Activated naive CD4-positive, alpha-beta T cell treated with anti-CD3 and anti-CD28 coated beads, Interleukin-2, amount 50 U/mL, for 72 hours (primary cell): ENCODE data around the gene HMGN5. TPM values are rescaled to one million over a fixed set of nuclear protein-coding genes. Genes with fewer than 3 reads are reported as not detected.

Experiments used
- ATAC-seq, 2 donors: fragments of 150-1000 bp; cut with Tn5 transposase; 2 replicates each; pipeline ENCODE4 v1.10.0; 2021; ENCODE audit warnings: mild to moderate bottlenecking in 2 of 2, moderate library complexity in 2 of 2
- DNase-seq, 2 donors: peaks; one replicate each; pipeline ENCODE4 v3.0.0; 2021 to 2022; ENCODE audit warnings: low spot score in 2 of 2
- H3K27ac Mint-ChIP-seq, 2 donors: one replicate each; pipeline ENCODE4 v1.8.0; 2022; ENCODE audit warnings: mild to moderate bottlenecking in 2 of 2, mixed read lengths in 2 of 2
- H3K36me3 Mint-ChIP-seq, 2 donors: one replicate each; pipeline ENCODE4 v1.8.0; 2022; ENCODE audit warnings: mixed read lengths in 2 of 2
- H3K9me3 Mint-ChIP-seq, 2 donors: one replicate each; pipeline ENCODE4 v1.8.0; 2022; ENCODE audit warnings: mixed read lengths in 2 of 2
- total RNA-seq, 2 donors: library from RNA; stranded (reverse); gene quantifications; one replicate each; pipeline ENCODE4 v1.2.3, GENCODE V29; 2022

The HMGN5 gene
- total RNA-seq, result 1 to 10 TPM; 5.8 to 7.5 TPM

GRCh38 chrX:81201671-81202455, at the start of gene HMGN5, which contains the start of gene SH3BGRL:
Gene HMGN5 (minus strand): TSS chrX:81201913. CDS start chrX:81121549, 80,364 bp downstream.
Gene SH3BGRL (plus strand): TSS chrX:81202102. CDS start chrX:81202201, 99 bp downstream.
- H3K27ac Mint-ChIP-seq, result peak within 1 kb of the TSS; percentile 95 to 96
- peak; percentile 96 to 97 for ATAC-seq
- no peaks in the 10 kb centered on the region for H3K9me3 Mint-ChIP-seq
- DNase-seq, result peak; percentile 43 to 57
- peaks cover 7 to 17% of the 10 kb centered on the region in 2 donors for H3K36me3 Mint-ChIP-seq

- no peak for DNase-seq
- Mint-ChIP-seq H3K36me3 (peaks cover 25% of the 10 kb centered on the region in 2 donors), H3K27ac (no peak overlapping the region), H3K9me3 (peaks cover 5 to 10% of the 10 kb centered on the region in 2 donors)
- no peak for ATAC-seq
Measured at GRCh38 chrX:81241753-81242152, 40.0 kb upstream of the HMGN5 start.

DNA sequence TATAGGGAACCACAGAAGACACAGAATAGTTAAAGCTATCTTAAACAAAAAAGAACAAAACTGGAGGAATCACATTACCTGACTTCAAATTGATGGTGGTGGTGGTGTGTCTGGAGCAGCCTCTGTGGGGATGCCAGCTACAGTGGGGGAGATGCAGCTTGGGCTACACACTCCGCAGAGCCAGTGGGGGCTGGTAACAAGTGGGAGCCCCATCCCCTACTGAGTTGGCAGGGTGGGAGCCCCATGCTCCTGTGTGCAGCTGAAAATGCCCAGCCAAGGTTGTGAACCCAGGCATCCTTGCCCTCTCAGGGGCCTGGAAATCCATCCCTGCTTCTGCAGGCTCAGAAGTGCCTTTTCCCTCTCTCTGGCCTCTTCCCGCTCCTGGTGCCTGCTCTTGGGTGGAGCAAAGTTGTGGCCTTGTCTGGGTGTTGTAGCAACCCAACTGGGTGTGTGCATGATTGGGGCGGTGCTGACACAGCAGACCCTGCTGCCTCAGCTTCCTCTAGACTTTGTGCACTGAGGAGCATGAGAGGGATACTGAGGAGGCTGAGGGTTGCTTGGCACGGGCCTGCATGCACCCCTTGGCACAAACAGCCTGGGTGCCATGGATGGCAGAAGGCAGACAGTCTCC, 39.1 kb upstream of the HMGN5 start:
- H3K9me3 Mint-ChIP-seq, result peaks cover 5 to 10% of the 10 kb centered on the region in 2 donors
- no peak overlapping the region for H3K27ac Mint-ChIP-seq
- ATAC-seq (no peak), DNase-seq (no peak)
- peaks cover 28 to 32% of the 10 kb centered on the region in 2 donors for H3K36me3 Mint-ChIP-seq

DNA sequence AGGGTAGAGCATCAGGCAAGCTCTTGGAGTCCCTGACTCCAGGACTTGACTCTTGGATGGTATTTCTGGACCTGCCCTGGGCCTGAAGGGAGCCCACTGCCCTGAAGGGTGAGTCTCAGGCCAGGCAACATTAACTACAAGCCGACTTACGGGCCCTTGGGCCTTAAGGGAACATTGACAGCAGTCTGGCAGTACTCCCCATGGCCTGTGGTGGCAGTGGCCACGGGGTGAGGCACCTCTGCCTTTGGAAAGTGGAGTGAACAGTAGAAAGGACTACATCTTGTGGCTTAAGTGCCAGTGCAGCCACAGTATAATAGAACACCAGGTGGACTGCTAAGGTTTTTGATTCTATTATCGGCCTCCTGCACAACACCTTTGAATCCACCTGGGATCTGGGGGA, 36.5 kb upstream of the HMGN5 start:
- ATAC-seq (no peak), DNase-seq (no peak)
- no peak overlapping the region for H3K27ac Mint-ChIP-seq
- H3K9me3 Mint-ChIP-seq, result peaks cover 5 to 10% of the 10 kb centered on the region in 2 donors
- H3K36me3 Mint-ChIP-seq, result peaks cover 34 to 35% of the 10 kb centered on the region in 2 donors

GRCh38 chrX:81237516-81237915, 35.8 kb upstream of the HMGN5 start:
- Mint-ChIP-seq H3K27ac (no peak overlapping the region), H3K9me3 (peaks cover 5 to 10% of the 10 kb centered on the region in 2 donors), H3K36me3 (peaks cover 30 to 35% of the 10 kb centered on the region in 2 donors)
- DNase-seq (no peak), ATAC-seq (no peak)

- ATAC-seq (no peak), DNase-seq (no peak)
- Mint-ChIP-seq H3K9me3 (no peaks in the 10 kb centered on the region), H3K27ac (no peak overlapping the region), H3K36me3 (peaks cover 14 to 15% of the 10 kb centered on the region in 2 donors)
Measured at GRCh38 chrX:81232218-81232617, 30.5 kb upstream of the HMGN5 start.

GRCh38 chrX:81231476-81231875, 29.8 kb upstream of the HMGN5 start:
- DNase-seq, result no peak
- ATAC-seq, result no peak
- H3K27ac Mint-ChIP-seq, result no peak overlapping the region
- no peaks in the 10 kb centered on the region for H3K9me3 Mint-ChIP-seq
- H3K36me3 Mint-ChIP-seq, result peaks cover 6 to 15% of the 10 kb centered on the region in 2 donors

- H3K27ac Mint-ChIP-seq, result no peak overlapping the region
- peaks cover 0 to 10% of the 10 kb centered on the region in 2 donors for H3K36me3 Mint-ChIP-seq
- no peaks in the 10 kb centered on the region for H3K9me3 Mint-ChIP-seq
- DNase-seq (no peak), ATAC-seq (no peak)
Measured at GRCh38 chrX:81229901-81230300, 28.2 kb upstream of the HMGN5 start.

DNA sequence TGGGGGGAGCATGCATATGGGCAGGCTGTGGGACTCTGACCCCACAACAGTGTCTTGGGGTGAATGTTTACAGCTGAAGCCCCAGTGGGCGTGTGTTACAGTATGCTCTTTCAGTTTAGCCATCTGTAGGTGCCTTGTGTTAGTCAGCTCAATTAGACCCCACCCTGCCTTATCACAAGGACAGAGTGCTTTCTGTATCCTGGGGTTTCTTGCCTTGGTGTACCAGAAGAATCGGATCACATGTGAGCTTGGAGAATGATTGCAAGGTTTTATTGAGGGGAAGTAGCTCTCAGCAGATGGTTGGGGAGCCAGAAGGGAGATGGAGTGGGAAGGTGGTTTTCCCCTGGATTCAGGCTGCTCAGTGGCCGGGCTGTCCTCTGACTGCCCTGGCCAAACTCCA, 27.5 kb upstream of the HMGN5 start:
- Mint-ChIP-seq H3K27ac (no peak overlapping the region), H3K36me3 (peaks cover 0 to 10% of the 10 kb centered on the region in 2 donors), H3K9me3 (no peaks in the 10 kb centered on the region)
- DNase-seq (no peak), ATAC-seq (no peak)

DNA sequence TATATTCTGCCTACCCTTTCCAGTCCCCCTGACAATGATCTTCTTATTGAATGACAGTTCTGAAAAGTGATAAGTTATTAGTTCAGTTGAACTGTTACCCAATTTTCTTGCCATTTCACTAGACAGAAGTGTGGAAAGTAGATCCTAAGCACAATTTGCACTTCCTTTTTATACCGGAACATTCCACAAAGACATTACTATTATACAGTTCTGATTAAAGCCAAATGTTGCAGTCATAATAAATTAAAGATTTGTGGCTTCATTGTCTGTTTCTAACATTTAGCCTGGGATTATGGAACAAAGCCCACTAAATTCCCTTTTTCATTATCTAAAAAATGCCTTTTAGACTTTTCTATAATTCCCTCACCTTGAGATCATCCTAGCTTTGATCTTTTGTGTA, 14.0 kb upstream of the HMGN5 start:
- Mint-ChIP-seq H3K27ac (no peak overlapping the region), H3K36me3 (no peaks in the 10 kb centered on the region), H3K9me3 (no peaks in the 10 kb centered on the region)
- DNase-seq, result no peak
- no peak for ATAC-seq

DNA sequence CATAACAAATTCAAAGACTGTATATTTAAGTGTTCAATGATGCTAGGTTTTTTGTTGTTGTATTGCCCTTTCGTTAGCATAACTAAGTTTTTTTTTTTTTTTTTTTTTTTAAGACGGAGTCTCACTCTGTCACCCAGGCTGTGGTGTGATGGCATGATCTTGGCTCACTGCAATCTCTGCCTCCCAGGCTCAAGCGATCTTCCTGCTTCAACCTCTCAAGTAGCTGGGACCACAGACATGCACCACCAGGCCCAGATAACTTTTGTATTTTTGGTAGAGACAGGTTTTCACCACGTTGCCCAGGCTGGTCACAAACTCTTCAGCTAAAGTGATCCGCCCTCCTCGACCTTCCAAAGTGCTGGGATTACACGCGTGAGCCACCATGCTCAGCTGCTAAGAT, 7.2 kb upstream of the HMGN5 start:
- no peaks in the 10 kb centered on the region for H3K36me3 Mint-ChIP-seq
- DNase-seq, result no peak
- no peak for ATAC-seq
- no peak overlapping the region for H3K27ac Mint-ChIP-seq
- H3K9me3 Mint-ChIP-seq, result no peaks in the 10 kb centered on the region

GRCh38 chrX:81206476-81206875, 4.8 kb upstream of the HMGN5 start:
- DNase-seq (no peak), ATAC-seq (no peak)
- Mint-ChIP-seq H3K27ac (peak overlapping the region in 1 of 2 donors; percentile 15), H3K36me3 (peaks cover 7 to 13% of the 10 kb centered on the region in 2 donors), H3K9me3 (no peaks in the 10 kb centered on the region)

DNA sequence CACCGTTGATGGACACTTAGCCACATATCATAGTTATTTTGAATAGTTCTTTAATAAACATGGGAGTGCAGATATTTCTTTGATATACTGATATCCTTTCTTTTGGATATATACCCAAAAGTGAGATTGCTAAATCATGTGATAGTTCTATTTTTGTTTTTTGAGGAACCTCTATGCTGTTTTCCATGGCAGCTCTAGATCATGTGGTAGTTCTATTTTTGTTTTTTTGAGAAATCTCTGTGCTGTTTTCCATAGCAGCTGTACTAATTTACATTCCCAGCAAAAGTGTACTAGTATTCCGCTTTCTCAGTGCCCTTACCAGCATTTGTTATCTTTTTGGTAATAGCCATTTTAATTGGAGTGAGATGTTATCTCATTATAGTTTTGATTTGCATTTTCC, 3.8 kb upstream of the HMGN5 start:
- no peak for DNase-seq
- no peaks in the 10 kb centered on the region for H3K9me3 Mint-ChIP-seq
- H3K27ac Mint-ChIP-seq, result no peak overlapping the region
- no peak for ATAC-seq
- peaks cover 7 to 17% of the 10 kb centered on the region in 2 donors for H3K36me3 Mint-ChIP-seq

DNA sequence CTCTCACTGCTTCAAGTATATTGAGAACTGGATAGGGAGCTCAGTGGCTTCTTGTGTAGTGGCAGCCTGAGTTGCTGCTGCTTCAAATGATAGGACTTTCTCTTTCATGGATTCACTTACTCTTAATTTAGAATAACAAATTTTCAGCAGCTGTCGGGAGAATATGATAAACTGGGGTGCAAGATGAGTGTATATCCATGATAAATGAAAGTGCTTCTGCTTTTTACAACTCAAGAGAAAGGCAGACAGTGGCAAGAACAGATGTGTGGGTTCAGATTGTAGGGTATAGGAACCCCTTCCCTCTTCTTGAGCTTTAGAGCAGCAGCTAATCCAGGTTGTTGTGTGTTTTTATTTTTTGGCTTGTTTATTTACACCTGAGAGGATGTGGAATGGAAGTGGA, 1.2 kb upstream of the HMGN5 start:
- Mint-ChIP-seq H3K27ac (peak overlapping the region; percentile 95), H3K9me3 (no peaks in the 10 kb centered on the region), H3K36me3 (peaks cover 7 to 17% of the 10 kb centered on the region in 2 donors)
- DNase-seq (no peak), ATAC-seq (no peak)

DNA sequence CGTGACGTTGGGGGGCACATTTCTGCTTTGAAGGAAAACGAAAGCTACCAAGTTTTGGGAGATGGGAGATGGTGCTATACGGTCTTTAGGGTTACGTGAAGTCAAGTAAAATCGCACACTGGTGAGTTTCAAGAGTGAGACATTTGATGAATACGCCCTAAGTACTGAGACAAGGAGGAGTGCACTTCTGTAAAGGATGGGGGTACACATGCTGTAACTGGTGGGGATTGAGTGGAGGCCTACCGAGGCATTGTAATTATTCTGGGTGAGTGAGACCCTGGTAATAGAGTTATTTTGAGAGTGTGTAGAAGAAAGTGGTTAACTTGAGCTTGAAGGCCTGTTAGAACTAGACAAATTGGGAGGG, 725 bp upstream of the HMGN5 start:
- DNase-seq, result no peak
- ATAC-seq, result peak; percentile 52 to 63
- peaks cover 7 to 17% of the 10 kb centered on the region in 2 donors for H3K36me3 Mint-ChIP-seq
- peak overlapping the region; percentile 95 for H3K27ac Mint-ChIP-seq
- no peaks in the 10 kb centered on the region for H3K9me3 Mint-ChIP-seq

- no peak for DNase-seq
- no peaks in the 10 kb centered on the region for H3K9me3 Mint-ChIP-seq
- peaks cover 7 to 17% of the 10 kb centered on the region in 2 donors for H3K36me3 Mint-ChIP-seq
- peak overlapping the region; percentile 11 to 95 for H3K27ac Mint-ChIP-seq
- ATAC-seq, result no peak
Measured at GRCh38 chrX:81201071-81201470, 642 bp downstream of the HMGN5 start.

DNA sequence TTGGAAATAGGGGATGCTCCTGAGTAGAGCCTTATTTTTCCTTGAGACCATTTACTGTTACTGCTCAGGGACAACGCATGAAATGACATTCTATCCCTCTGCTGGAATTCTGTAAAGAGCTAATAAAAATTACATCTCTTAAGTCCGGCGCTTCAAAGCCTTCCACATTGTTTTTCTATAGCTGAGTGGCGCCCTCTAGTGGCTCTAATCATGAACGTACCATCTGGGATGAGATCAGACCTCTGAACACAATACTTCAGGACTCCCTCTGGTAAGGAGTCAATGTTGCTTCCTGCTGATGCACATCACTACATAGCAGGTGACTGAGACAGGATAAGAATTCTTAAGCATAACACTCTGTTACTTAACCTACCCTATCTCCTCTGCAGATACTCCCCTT, 6.0 kb downstream of the HMGN5 start:
- peak; percentile 69 to 73 for ATAC-seq
- Mint-ChIP-seq H3K36me3 (peaks cover 0 to 8% of the 10 kb centered on the region in 2 donors), H3K27ac (no peak overlapping the region), H3K9me3 (no peaks in the 10 kb centered on the region)
- peak in 1 of 2 donors; percentile 49 for DNase-seq
